Umbilical cord (tissue), 2 donors: ENCODE data around the gene SLC25A21. TPM values are rescaled to one million over a fixed set of nuclear protein-coding genes. Genes with fewer than 3 reads are reported as not detected.
"Not testable (repeated sequence)": the region's sequence is repeated elsewhere in the genome, so short reads cannot be mapped to it uniquely, and the experiment has no call there.

Source experiments
- DNase-seq: peaks from one replicate; pipeline ENCODE4 v3.0.0-alpha.2; 2015; ENCODE audit warnings: low spot score
- total RNA-seq: library from RNA; depleted of rRNA; stranded (reverse); fragments of >200 nt; gene quantifications from one replicate; pipeline ENCODE4 v1.2.3, GENCODE V29; 2014; ENCODE audit warnings: low replicate concordance; ENCODE audit not compliant: insufficient read depth

The SLC25A21 gene
- total RNA-seq, 1 donor from 2014 or later, result 1.7 TPM

- no peak for DNase-seq
These were observed 83.8 kb downstream of the SLC25A21 start for GRCh38 chr14:37088356-37089215.

GRCh38 chr14:37087520-37087919 is 84.9 kb downstream of the SLC25A21 start:
- no peak for DNase-seq

- no peak for DNase-seq
These were observed 88.8 kb downstream of the SLC25A21 start for GRCh38 chr14:37083599-37083998.

GRCh38 chr14:37082449-37082848 is 90.0 kb downstream of the SLC25A21 start:
- DNase-seq, result no peak

- no peak for DNase-seq
These were observed 90.5 kb downstream of the SLC25A21 start for GRCh38 chr14:37081856-37082255.

GRCh38 chr14:37081218-37081617 is 91.2 kb downstream of the SLC25A21 start:
- DNase-seq, result no peak

- no peak for DNase-seq
These were observed 94.3 kb downstream of the SLC25A21 start for GRCh38 chr14:37078131-37078530.

GRCh38 chr14:37074320-37074719 is 98.1 kb downstream of the SLC25A21 start:
- DNase-seq, result not testable (repeated sequence)

GRCh38 chr14:37063467-37064240 is 108.8 kb downstream of the SLC25A21 start:
- no peak for DNase-seq

- no peak for DNase-seq
These were observed 110.1 kb downstream of the SLC25A21 start for GRCh38 chr14:37062191-37062803.

- no peak for DNase-seq
These were observed 110.7 kb downstream of the SLC25A21 start for GRCh38 chr14:37061697-37062096.

GRCh38 chr14:37060496-37061260 is 111.7 kb downstream of the SLC25A21 start:
- DNase-seq, result no peak

GRCh38 chr14:37057776-37058175 is 114.6 kb downstream of the SLC25A21 start:
- no peak for DNase-seq

GRCh38 chr14:37056473-37056872 is 115.9 kb downstream of the SLC25A21 start:
- DNase-seq, result no peak

GRCh38 chr14:37054869-37055268 is 117.5 kb downstream of the SLC25A21 start:
- DNase-seq, result no peak

GRCh38 chr14:37054144-37054543 is 118.3 kb downstream of the SLC25A21 start:
- DNase-seq, result no peak

GRCh38 chr14:37051680-37052079 is 120.7 kb downstream of the SLC25A21 start:
- DNase-seq, result no peak

- DNase-seq, result no peak
These were observed 121.3 kb downstream of the SLC25A21 start for GRCh38 chr14:37051153-37051552.

- DNase-seq, result no peak
These were observed 123.7 kb downstream of the SLC25A21 start for GRCh38 chr14:37048666-37049071.

- DNase-seq, result no peak
These were observed 124.4 kb downstream of the SLC25A21 start for GRCh38 chr14:37047996-37048395.

GRCh38 chr14:37047226-37047625 is 125.2 kb downstream of the SLC25A21 start:
- no peak for DNase-seq

- no peak for DNase-seq
These were observed 125.6 kb downstream of the SLC25A21 start for GRCh38 chr14:37046815-37047214.
